AG10803 (cell line): ENCODE results near the gene OPA3.

Experiments
- DNase-seq: peaks from one replicate; pipeline ENCODE4 v3.0.0; 2010; ENCODE audit warnings: low read depth
- H3K4me3 ChIP-seq: 2 replicates; pipeline ENCODE4 v1.5.1; 2011; ENCODE audit warnings: mild to moderate bottlenecking, low read length, control low read depth
- CTCF ChIP-seq: conservative IDR thresholded peaks from 2 replicates; pipeline ENCODE4 v1.5.1; 2011; ENCODE audit warnings: mild to moderate bottlenecking, low read length, control low read depth, inconsistent platforms

OPA3 gene

GRCh38 chr19:45484273-45484945 lies 100.2 kb downstream of the OPA3 start:
- H3K4me3 ChIP-seq = no peak overlapping the region
- DNase-seq = peak; percentile 25
- TF ChIP-seq CTCF = no peak

- H3K4me3 ChIP-seq = no peak overlapping the region
- no peak for DNase-seq
- TF ChIP-seq CTCF = no peak
Observed at GRCh38 chr19:45483033-45483432, 101.6 kb downstream of the OPA3 start.

GRCh38 chr19:45478454-45479238 lies 106.0 kb downstream of the OPA3 start:
- H3K4me3 ChIP-seq = peak overlapping the region; percentile 58
- peak; percentile 96 for TF ChIP-seq CTCF
- DNase-seq = peak; percentile 95

- no peak for TF ChIP-seq CTCF
- DNase-seq = peak; percentile 4
- H3K4me3 ChIP-seq = peak overlapping the region; percentile 58
Observed at GRCh38 chr19:45477713-45478453, 106.7 kb downstream of the OPA3 start.
